ENCODE measurements around the gene NOTCH4. TPM values are rescaled to one million over a fixed set of nuclear protein-coding genes. Genes with fewer than 3 reads are reported as not detected.

Gene NOTCH4
- total and polyA plus RNA-seq, 9 of the 15 experiments (the other 6 are each of a cell fraction or from before 2014, with no cell fraction given), result 0.24 to 4.3 (median 1.7) TPM

- TF ChIP-seq CUX1 (CRISPR knock-in tag; IDR thresholded peaks at IDR 0.05), result no peak
- no peak for TF ChIP-seq ETS1 (conservative IDR thresholded peaks at IDR 0.05; ENCODE audit: control insufficient read depth, low read depth, low read length)
- TF ChIP-seq NUFIP1 (IDR thresholded peaks at IDR 0.05; ENCODE audit: partially characterized antibody), result no peak
- TF ChIP-seq ZFP36 (IDR thresholded peaks at IDR 0.05; ENCODE audit: low read depth, low read length, partially characterized antibody), result no peak
- no peak for TF ChIP-seq FOXK1 (CRISPR knock-in tag; IDR thresholded peaks at IDR 0.05; ENCODE audit: borderline replicate concordance)
- TF ChIP-seq KDM2B (CRISPR knock-in tag; IDR thresholded peaks at IDR 0.05), result no peak
- no peak for TF ChIP-seq RERE (CRISPR knock-in tag; IDR thresholded peaks at IDR 0.05; ENCODE audit: borderline replicate concordance)
- no peak for TF ChIP-seq TARDBP (IDR thresholded peaks at IDR 0.05)
- peak; percentile 73 to 79; a peak in 2 of 4 replicates for TF ChIP-seq UBTF (IDR thresholded peaks at IDR 0.05; ENCODE audit: borderline replicate concordance in 1 of 2, low read depth in 2 of 2, low read length in 2 of 2)
- TF ChIP-seq SETDB1 (IDR thresholded peaks at IDR 0.05; ENCODE audit: low read length), result no peak
- TF ChIP-seq HMG20B (CRISPR knock-in tag; IDR thresholded peaks at IDR 0.05), result no peak
- TF ChIP-seq ZNF444 (CRISPR knock-in tag; IDR thresholded peaks at IDR 0.05), result no peak
Observed at GRCh38 chr6:32152769-32153563, 70.9 kb downstream of the NOTCH4 start (continued).

Data from K562 (cell line).